ENCODE data around the gene OSGIN1.

DNA sequence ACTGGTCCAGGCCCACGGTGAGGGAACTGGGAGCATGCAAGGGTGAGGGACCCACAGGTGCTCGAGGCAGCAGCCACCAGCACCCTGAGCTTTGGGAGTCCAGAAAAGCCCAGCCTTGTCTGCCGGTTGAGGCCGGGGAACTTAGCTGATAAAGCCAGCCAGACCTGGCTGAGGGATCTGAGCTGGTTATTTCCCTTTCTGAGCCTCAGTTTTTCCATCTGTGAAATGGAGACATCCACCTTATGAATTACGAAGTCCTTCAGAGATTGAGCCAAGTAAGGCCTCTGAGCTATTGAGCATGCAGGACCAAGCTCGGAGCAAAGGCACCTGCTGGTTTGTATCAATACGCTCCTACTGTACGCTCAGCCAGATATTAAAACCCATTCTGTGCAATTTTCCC lies 28.8 kb downstream of the OSGIN1 start:
- TF ChIP-seq, protein P1, sequence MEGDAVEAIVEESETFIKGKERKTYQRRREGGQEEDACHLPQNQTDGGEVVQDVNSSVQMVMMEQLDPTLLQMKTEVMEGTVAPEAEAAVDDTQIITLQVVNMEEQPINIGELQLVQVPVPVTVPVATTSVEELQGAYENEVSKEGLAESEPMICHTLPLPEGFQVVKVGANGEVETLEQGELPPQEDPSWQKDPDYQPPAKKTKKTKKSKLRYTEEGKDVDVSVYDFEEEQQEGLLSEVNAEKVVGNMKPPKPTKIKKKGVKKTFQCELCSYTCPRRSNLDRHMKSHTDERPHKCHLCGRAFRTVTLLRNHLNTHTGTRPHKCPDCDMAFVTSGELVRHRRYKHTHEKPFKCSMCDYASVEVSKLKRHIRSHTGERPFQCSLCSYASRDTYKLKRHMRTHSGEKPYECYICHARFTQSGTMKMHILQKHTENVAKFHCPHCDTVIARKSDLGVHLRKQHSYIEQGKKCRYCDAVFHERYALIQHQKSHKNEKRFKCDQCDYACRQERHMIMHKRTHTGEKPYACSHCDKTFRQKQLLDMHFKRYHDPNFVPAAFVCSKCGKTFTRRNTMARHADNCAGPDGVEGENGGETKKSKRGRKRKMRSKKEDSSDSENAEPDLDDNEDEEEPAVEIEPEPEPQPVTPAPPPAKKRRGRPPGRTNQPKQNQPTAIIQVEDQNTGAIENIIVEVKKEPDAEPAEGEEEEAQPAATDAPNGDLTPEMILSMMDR (conservative IDR thresholded peaks at IDR 0.05; ENCODE audit: low read depth, low read length): no peak
- no peak for TF ChIP-seq EZH2phosphoT487 (IDR thresholded peaks at IDR 0.05; ENCODE audit: borderline replicate concordance, low read length)
- TF ChIP-seq EZH2 (IDR thresholded peaks at IDR 0.05; ENCODE audit: low read length, unreplicated experiment): no peak
